Karpas-422 (cell line): ENCODE measurements around the gene RGS17. TPM values are rescaled to one million over a fixed set of nuclear protein-coding genes. Genes with fewer than 3 reads are reported as not detected.

Source experiments
- DNase-seq: peaks from one replicate; pipeline ENCODE4 v3.0.0-alpha.2; 2015
- H2AFZ ChIP-seq: fragments of 200-600 bp; sonication (generic); 2 replicates; pipeline ENCODE4 v1.6.1; 2014; ENCODE audit warnings: antibody characterized with exemption, low read length, mixed read lengths
- H3K27ac ChIP-seq: fragments of 200-600 bp; sonication (generic); 2 replicates; pipeline ENCODE4 v1.5.1; 2014; ENCODE audit warnings: mild to moderate bottlenecking, low read length, moderate library complexity
- H3K27me3 ChIP-seq: fragments of 200-600 bp; sonication (generic); 2 replicates; pipeline ENCODE4 v1.6.1; 2014; ENCODE audit warnings: low read length, mixed read lengths
- H3K36me3 ChIP-seq: fragments of 200-600 bp; sonication (generic); 2 replicates; pipeline ENCODE4 v1.6.1; 2014; ENCODE audit warnings: low read length, mixed read lengths; ENCODE audit not compliant: insufficient read depth
- H3K4me1 ChIP-seq: fragments of 200-600 bp; sonication (generic); 2 replicates; pipeline ENCODE4 v1.6.1; 2014; ENCODE audit warnings: mild to moderate bottlenecking, low read length, mixed read lengths
- H3K4me2 ChIP-seq: fragments of 200-600 bp; sonication (generic); 2 replicates; pipeline ENCODE4 v1.6.1; 2014; ENCODE audit warnings: low read length, low read depth, mild to moderate bottlenecking; ENCODE audit not compliant: poor library complexity, severe bottlenecking
- H3K4me3 ChIP-seq: fragments of 200-600 bp; sonication (generic); 2 replicates; pipeline ENCODE4 v1.5.1; 2014; ENCODE audit warnings: mild to moderate bottlenecking, antibody characterized with exemption, low read length, mixed read lengths
- H3K79me2 ChIP-seq: fragments of 200-600 bp; sonication (generic); 2 replicates; pipeline ENCODE4 v1.6.1; 2014; ENCODE audit warnings: mild to moderate bottlenecking, low read length, mixed read lengths
- H3K9ac ChIP-seq: fragments of 200-600 bp; sonication (generic); 2 replicates; pipeline ENCODE4 v1.6.0; 2014; ENCODE audit warnings: low read length
- H3K9me2 ChIP-seq: fragments of 200-600 bp; sonication (generic), shearing (Covaris generic); replicated peaks from 2 replicates; pipeline ENCODE4 v1.6.0; 2014; ENCODE audit warnings: mild to moderate bottlenecking, low read length, moderate library complexity; ENCODE audit not compliant: insufficient read depth
- H3K9me3 ChIP-seq: fragments of 300-700, 200-600 bp; sonication (generic); 2 replicates; pipeline ENCODE4 v1.6.1; 2014; ENCODE audit warnings: low read length, mixed read lengths
- H4K20me1 ChIP-seq: fragments of 200-600 bp; sonication (generic); 2 replicates; pipeline ENCODE4 v1.6.1; 2014; ENCODE audit warnings: mild to moderate bottlenecking, antibody characterized with exemption, low read length, low read depth; ENCODE audit not compliant: insufficient read depth
- total RNA-seq: library from RNA; depleted of rRNA; stranded (reverse); fragments of >200 nt; shearing (Covaris generic); gene quantifications from 2 replicates; pipeline ENCODE4 v1.2.3, GENCODE V29; 2014; ENCODE audit warnings: low replicate concordance

RGS17 gene
- total RNA-seq, 1 experiment from 2014 or later = not detected

GRCh38 chr6:152983637-152984512, 147.2 kb downstream of the RGS17 start:
- DNase-seq = peak; percentile 88
- Histone ChIP-seq H3K9me3 (no peaks in the 10 kb centered on the region), H3K27ac (peak overlapping the region; percentile 91), H3K4me1 (peaks cover 44% of the 10 kb centered on the region), H3K4me2 (peak overlapping the region; percentile 84), H2AFZ (peak overlapping the region; percentile 3; the same call in 1 of the 2 replicates), H3K9ac (peak overlapping the region; percentile 93), H3K9me2 (no peaks in the 10 kb centered on the region), H3K36me3 (peaks cover 20% of the 10 kb centered on the region), H3K4me3 (peak overlapping the region; percentile 83), H3K27me3 (no peaks in the 10 kb centered on the region), H4K20me1 (peaks cover 24% of the 10 kb centered on the region), H3K79me2 (peaks cover 77% of the 10 kb centered on the region)

- Histone ChIP-seq H3K4me2 (peak within 1 kb of the TSS; percentile 90), H3K36me3 (peaks cover 20% of the 10 kb centered on the region), H3K4me1 (peaks cover 51% of the 10 kb centered on the region), H3K4me3 (peak within 1 kb of the TSS; percentile 83), H3K9me3 (no peaks in the 10 kb centered on the region), H3K9ac (peak within 1 kb of the TSS; percentile 93), H2AFZ (peak within 1 kb of the TSS; percentile 3; the same call in 1 of the 2 replicates), H3K27ac (peak within 1 kb of the TSS; percentile 91), H3K79me2 (peaks cover 85% of the 10 kb centered on the region), H3K9me2 (no peaks in the 10 kb centered on the region), H4K20me1 (peaks cover 28% of the 10 kb centered on the region), H3K27me3 (no peaks in the 10 kb centered on the region)
- DNase-seq = peak; percentile 99
Observed at GRCh38 chr6:152982904-152983636, 148.0 kb downstream of the RGS17 start, which contains the start of gene FBXO5. TSS of gene FBXO5 (minus strand) at chr6:152983041. CDS start at chr6:152982959, 82 bp downstream.

DNA sequence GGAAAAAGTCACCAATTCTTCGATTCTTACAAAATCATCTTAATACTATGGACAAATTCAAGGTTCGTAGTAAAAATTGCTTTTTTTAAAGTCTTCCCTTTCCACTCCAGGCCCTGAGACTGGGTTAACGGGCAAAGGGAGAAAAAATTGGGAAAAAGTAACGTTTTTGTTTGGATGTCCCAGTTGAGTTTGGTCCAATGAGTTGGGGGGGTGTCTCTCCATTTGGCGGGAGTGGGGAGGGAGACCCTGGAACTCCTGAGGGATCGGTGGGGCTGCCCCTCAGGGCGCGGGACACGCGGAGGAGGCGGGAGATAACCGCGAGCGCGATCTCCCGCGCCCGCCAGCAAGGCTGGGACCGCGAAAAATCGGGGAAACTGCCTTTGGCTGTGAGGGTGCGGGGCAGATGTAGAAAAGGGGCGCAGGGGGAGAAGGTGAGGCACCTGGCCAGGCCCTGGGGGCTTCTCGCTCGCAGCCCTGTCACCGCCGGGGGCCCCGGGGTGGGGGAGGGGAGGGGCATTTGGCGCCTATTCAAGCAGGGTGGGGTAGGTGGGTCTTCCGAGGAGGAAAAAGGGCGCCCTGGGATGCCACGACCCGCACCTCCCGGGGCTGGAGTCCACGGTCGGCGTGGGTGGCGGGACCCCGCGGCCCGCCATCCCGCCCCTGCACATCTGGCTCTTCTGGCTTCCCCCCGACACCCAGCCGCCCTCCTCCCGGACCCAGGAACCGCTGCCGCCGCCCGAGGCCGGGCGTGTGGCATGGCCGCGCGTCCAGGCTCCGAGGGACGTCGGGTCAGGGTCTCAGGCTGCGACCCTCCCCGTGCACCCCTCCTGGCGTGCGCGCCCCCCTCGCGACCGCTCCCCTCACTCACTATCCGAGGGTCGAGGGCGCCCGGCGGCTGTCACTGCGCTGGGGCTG, 148.8 kb downstream of the RGS17 start:
- Histone ChIP-seq H3K27me3 (no peaks in the 10 kb centered on the region), H3K36me3 (peaks cover 28% of the 10 kb centered on the region), H3K4me2 (peak overlapping the region; percentile 90), H3K4me1 (peaks cover 60% of the 10 kb centered on the region), H3K9me2 (no peaks in the 10 kb centered on the region), H2AFZ (no peak overlapping the region), H3K9me3 (no peaks in the 10 kb centered on the region), H3K79me2 (peaks cover 93% of the 10 kb centered on the region), H4K20me1 (peaks cover 36% of the 10 kb centered on the region), H3K9ac (peak overlapping the region; percentile 88), H3K27ac (peak overlapping the region; percentile 46), H3K4me3 (peak overlapping the region; percentile 83)
- peak; percentile 65 for DNase-seq

- Histone ChIP-seq H3K4me1 (peaks cover 62% of the 10 kb centered on the region), H3K4me3 (peak overlapping the region; percentile 83), H3K4me2 (peak overlapping the region; percentile 90)
Observed at GRCh38 chr6:152981219-152981618, 149.9 kb downstream of the RGS17 start.

GRCh38 chr6:152980656-152981055, 150.4 kb downstream of the RGS17 start:
- Histone ChIP-seq H3K27me3 (no peaks in the 10 kb centered on the region), H3K9me3 (no peaks in the 10 kb centered on the region), H3K36me3 (peaks cover 41% of the 10 kb centered on the region), H3K27ac (no peak overlapping the region), H3K9ac (peak overlapping the region; percentile 62), H3K4me3 (peak overlapping the region; percentile 83), H3K4me1 (peaks cover 57% of the 10 kb centered on the region), H2AFZ (no peak overlapping the region), H3K4me2 (peak overlapping the region; percentile 90), H3K79me2 (peaks cover 93% of the 10 kb centered on the region), H4K20me1 (peaks cover 47% of the 10 kb centered on the region), H3K9me2 (no peaks in the 10 kb centered on the region)
- DNase-seq = peak; percentile 34

More at GRCh38 chr6:152981219-152981618, 149.9 kb downstream of the RGS17 start:
- Histone ChIP-seq H3K9me2 (no peaks in the 10 kb centered on the region), H3K9ac (peak overlapping the region; percentile 62), H3K79me2 (peaks cover 93% of the 10 kb centered on the region), H4K20me1 (peaks cover 46% of the 10 kb centered on the region), H2AFZ (no peak overlapping the region), H3K9me3 (no peaks in the 10 kb centered on the region), H3K27ac (peak overlapping the region; percentile 46; the same call in 1 of the 2 replicates), H3K27me3 (no peaks in the 10 kb centered on the region), H3K36me3 (peaks cover 35% of the 10 kb centered on the region)
- DNase-seq = peak; percentile 42

- Histone ChIP-seq H3K27ac (no peak overlapping the region), H2AFZ (no peak overlapping the region), H3K9me2 (no peaks in the 10 kb centered on the region), H3K4me1 (peaks cover 44% of the 10 kb centered on the region), H3K9ac (no peak overlapping the region; the same call in 1 of the 2 replicates), H3K79me2 (peaks cover 92% of the 10 kb centered on the region), H3K9me3 (no peaks in the 10 kb centered on the region), H4K20me1 (peaks cover 61% of the 10 kb centered on the region), H3K27me3 (no peaks in the 10 kb centered on the region), H3K36me3 (peaks cover 55% of the 10 kb centered on the region), H3K4me3 (no peak overlapping the region), H3K4me2 (peak overlapping the region; percentile 90)
- peak; percentile 40 for DNase-seq
Observed at GRCh38 chr6:152979116-152979515, 152.0 kb downstream of the RGS17 start.

DNA sequence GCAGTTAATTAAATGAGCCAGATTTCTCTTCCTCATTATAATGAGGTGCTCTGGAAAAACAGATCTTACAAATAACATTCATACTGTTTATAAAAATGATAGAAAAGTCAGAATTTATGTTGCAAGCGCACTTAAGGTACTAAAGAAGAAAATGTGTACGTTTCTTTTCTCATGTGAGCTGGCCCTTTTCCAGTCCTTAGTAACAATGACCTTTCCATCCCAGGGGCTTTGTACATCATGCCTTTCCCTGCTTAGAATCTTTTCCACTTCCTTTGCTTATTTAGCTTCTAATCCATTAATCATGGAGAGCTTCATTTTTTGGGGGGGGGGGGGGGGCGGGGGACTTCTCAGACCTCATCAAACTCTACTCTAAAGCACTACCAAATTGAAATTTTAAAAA, 153.0 kb downstream of the RGS17 start:
- Histone ChIP-seq H3K4me1 (peaks cover 44% of the 10 kb centered on the region), H3K9me2 (no peaks in the 10 kb centered on the region), H3K27ac (peak overlapping the region; percentile 22), H3K4me2 (peak overlapping the region; percentile 90), H2AFZ (no peak overlapping the region), H3K4me3 (no peak overlapping the region), H3K27me3 (no peaks in the 10 kb centered on the region), H3K36me3 (peaks cover 63% of the 10 kb centered on the region), H3K9ac (no peak overlapping the region), H4K20me1 (peaks cover 64% of the 10 kb centered on the region), H3K79me2 (peaks cover 92% of the 10 kb centered on the region), H3K9me3 (no peaks in the 10 kb centered on the region)
- no peak for DNase-seq
